HG03196 (cell line): ENCODE data around the gene LRIG1.

ENCODE experiments used
- ATAC-seq: cut with Tn5 transposase; IDR thresholded peaks from one replicate; pipeline ENCODE4 v1.9.1; 2021; ENCODE audit not compliant: unreplicated experiment

LRIG1 gene

DNA sequence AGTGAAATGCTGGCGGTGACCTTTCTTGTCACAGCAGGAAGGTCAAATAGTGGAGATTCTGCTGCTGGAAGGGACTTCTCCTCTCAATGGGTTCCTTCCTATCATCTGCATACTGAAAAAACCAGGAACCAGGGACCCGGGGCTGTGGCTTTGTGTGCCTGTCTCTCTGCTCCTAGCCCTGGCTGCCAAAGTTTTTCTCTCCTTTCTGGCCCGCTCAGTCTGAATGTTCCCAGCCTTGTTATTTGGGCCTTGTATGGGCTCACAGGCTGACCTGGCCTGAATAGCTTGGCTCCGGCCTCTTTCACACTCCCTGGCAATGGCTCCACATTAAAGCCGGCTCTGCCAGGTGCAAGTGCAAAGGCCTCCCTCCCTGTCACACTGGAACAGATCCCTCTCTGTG lies 94.7 kb downstream of the LRIG1 start:
- ATAC-seq = no peak

GRCh38 chr3:66405701-66406091 lies 95.1 kb downstream of the LRIG1 start:
- no peak for ATAC-seq

DNA sequence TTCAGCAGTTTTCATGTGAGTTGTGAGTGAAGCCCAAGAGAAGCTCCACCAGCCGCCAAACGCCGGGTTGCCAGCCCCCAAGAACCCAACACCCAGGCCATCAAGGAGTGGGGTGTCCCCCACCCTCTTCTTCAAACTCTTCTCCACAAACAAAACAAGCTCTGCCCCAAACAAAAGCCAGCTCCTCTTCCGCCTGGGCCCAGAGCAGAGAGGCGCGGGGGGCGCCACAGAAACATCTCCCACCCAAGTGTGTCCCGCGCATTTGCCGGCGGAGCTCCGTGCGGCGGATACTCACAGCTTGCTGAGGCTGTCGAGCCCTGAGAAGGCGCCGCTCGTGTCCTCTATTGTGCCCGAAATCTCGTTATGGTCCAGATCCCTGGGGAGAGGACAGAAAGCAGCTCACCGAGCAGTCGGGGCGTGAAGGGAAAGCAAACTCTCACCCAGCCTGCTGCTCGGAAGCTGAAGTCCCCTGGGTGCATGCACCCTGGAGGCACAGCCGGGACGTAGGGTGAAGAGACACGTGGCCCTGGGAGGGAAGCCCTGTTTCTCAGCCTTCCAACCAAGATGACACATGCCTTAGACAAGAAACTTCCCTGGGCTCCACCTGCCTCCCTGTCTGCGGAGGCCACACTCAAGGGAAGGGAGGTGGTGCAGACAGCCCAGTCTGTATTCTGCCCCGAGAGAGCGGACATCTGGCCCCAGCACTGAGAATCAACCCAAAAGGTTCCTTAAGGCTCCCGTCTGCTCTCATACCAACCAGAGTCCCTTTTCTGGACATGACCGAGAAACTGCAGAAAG lies 95.7 kb downstream of the LRIG1 start:
- no peak for ATAC-seq

DNA sequence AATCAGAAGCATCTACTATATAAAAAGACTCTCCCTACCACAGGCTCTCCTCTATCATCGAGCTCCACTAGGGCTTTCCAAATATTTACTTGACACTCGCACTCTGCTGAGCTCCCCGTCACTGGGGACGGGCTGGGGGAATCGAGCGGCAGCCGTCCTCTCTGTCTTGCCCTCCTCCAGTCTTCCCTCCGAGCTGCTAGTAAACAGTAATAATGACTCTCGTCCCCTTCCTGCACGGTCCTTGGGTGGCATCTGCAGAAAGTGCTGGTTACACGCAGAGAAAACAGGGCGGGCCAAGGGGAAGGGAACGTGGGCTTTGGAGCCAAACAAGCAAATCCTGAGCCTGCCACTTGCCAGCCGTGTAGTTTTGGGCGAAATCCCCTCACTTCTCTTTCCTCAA lies 96.6 kb downstream of the LRIG1 start:
- no peak for ATAC-seq

DNA sequence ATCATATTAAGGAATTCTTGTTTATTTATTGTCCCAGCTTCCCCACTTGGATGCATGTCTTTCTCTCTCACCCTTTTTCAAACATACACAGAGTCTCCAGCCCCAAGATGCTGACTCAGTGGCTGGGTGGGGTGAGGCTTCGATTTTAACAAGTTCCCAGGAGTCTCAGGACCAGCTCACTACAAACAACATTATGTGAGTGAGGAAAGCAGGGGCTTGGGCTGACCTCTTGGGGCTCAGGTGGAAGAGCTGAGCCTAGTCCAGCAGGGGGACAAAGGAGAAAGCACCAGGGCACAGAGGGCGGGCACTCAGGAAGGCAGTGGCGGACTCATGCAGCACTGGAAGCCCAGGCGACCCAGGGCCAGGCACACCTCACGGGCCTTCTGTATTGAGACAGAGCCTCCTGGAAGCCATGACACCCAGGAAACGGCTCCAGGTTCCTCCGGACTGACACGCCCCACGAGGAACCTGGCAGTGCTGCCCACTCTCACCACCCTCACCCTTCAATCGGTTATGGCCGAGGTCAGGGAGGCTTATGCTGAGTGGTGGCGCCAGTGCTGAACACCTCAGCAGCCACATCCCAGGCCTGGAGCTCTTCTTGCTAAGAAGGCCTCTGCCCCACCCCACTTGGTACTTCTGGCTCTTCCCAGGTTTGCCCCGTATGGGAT lies 97.4 kb downstream of the LRIG1 start:
- ATAC-seq = no peak

GRCh38 chr3:66402596-66403290 lies 98.1 kb downstream of the LRIG1 start:
- ATAC-seq = no peak

- ATAC-seq = no peak
Measured at GRCh38 chr3:66401675-66402491, 98.9 kb downstream of the LRIG1 start.

DNA sequence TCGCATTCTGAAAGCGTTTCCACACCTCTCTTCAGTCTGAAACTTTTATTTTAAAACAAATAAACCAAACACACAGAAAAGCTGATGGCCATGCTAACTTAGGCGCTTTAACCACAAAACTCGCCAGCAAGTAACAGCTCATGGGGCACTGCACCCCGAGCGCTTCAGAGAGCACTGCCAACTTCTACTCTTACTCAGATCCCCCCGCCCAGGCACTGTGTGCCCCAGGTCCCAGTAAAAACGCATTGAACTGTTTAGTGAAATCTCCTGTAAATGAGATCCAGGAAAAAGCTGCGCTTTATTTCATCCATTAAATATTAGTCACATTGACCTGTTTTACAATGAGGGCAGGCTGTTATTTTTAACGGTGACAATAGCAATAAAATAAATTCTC lies 99.7 kb downstream of the LRIG1 start:
- no peak for ATAC-seq

DNA sequence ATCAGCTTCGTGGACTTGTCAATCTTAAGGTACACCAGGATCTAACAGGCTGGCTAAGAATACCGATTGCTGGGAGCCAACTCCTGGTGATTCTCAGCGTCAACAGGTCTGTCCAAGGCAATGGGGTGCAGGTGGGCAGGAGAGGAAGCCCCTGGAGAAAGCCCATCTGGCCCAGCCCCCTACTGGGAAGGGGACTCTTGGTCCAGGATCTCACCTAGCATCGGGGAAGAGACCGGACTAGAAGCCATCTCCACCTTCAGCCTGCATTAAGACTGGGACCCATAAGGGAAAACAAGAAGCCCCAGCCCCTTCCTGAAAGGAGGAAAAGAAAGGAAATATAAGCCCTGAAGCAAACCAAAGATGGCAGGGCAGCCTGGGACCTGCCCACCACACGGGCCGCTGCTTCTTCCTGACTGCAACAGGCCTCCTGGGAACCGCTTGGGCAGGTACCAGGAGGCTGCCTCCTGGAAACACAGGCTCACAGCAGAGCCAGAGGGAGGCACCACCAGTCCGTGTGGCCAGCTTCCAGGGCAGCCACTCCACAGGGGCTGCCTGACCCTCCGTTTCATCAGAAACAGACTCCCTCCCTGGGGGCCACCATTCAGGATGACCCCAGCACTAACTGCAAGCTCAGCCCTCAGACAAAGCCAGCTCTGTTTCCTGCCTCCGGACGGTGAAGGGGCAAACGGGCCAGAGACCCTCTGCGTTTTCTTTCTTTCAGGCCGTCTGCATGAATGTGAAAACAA lies 100.2 kb downstream of the LRIG1 start:
- no peak for ATAC-seq

DNA sequence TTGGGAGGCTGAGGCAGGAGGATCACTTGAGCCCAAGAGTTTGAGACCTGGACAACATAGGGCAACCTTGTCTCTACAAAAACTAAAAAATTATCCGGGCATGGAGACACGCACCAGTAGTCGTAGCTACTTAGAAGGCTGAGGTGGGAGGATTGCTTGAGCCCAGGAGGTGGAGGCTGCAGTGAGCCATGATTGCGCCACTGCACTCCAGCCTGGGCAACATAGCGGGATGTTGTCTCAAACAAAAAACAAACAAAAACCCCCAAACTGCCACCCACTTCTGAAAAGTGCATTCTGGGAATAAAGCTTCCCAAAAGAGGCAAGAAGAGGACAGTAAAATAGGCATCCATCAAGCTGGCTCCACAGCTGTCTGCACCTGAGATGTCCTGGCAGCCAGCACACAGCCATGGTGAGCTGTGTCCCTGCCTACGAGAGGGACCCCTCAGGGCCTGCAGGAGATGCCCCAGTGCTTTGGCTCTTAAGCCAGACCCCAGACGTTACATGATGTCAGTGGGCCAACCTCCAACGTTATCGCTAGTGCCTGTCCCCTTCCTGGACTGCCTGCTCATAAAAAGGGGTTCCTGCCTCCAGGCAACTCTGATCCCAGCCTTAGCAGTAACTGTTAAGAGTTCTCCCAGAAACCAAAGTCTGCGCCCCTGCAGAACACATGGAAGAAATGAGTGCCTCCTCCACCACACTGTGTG lies 101.1 kb downstream of the LRIG1 start:
- ATAC-seq = no peak

- no peak for ATAC-seq
Measured at GRCh38 chr3:66398228-66399025, 102.4 kb downstream of the LRIG1 start.

DNA sequence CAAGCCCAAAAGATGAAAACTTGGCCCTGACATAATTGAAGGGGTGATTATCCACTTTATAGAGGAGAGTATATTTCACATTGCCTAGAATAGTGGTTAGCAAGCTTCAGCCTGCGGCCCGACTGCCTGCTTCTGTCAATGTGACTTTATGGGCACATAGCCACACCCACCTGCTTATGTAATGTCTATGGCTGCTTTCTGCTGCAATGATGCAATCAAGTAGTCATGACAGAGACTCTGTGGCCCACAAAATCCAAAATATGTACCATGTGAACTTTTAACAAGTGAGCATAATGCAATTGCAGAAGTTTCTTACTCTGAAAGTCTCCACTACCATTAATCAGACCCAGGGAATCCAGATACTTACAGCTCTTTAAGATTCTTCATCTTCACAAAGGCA lies 103.1 kb downstream of the LRIG1 start:
- ATAC-seq = no peak

- no peak for ATAC-seq
Measured at GRCh38 chr3:66396888-66397287, 103.9 kb downstream of the LRIG1 start.

GRCh38 chr3:66396161-66396760 lies 104.6 kb downstream of the LRIG1 start:
- ATAC-seq = no peak

DNA sequence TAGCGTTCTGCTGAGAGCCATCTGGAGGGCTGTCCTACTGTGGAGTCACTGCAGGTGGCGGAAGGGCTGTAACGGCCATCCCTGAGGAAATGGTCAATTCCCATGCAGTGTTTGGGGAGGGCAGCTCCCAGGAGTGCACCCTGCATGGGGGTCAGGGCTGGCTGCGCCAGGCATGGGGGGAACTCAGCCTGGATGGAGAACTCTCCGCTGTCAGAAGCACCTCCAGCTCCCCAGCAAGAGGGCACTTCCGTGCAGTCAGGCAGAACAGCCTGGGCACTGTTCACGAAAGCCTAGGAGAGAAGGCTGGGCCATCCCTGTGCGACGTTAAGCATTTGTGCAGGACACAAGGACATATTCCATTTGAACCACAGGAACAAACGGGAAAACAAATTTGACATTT lies 105.2 kb downstream of the LRIG1 start:
- ATAC-seq = no peak

- no peak for ATAC-seq
Measured at GRCh38 chr3:66394753-66395249, 106.0 kb downstream of the LRIG1 start.

- ATAC-seq = peak; percentile 87
Measured at GRCh38 chr3:66394019-66394752, 106.6 kb downstream of the LRIG1 start.
